SK-N-MC (cell line): ENCODE measurements around the gene RBM43.

ENCODE experiments used
- DNase-seq: peaks from one replicate; pipeline ENCODE4 v3.0.0-alpha.2; 2011; ENCODE audit warnings: low read depth, low spot score
- H3K27ac ChIP-seq: fragments of 200-600 bp; sonication (generic); 2 replicates; pipeline ENCODE4 v1.5.1; 2016; ENCODE audit warnings: mixed run types
- H3K36me3 ChIP-seq: fragments of 200-600 bp; sonication (generic); 2 replicates; pipeline ENCODE4 v1.6.1; 2017; ENCODE audit warnings: antibody characterized with exemption, low read length, mixed read lengths; ENCODE audit not compliant: insufficient read depth
- H3K4me3 ChIP-seq: fragments of 200-600 bp; sonication (generic); 2 replicates; pipeline ENCODE4 v1.5.1; 2016
- H3K9ac ChIP-seq: fragments of 200-600 bp; sonication (generic); 2 replicates; pipeline ENCODE4 v1.8.0; 2017; ENCODE audit warnings: mixed run types, mixed read lengths; ENCODE audit not compliant: insufficient read length
- H3K9me3 ChIP-seq: fragments of 200-600 bp; sonication (generic); 2 replicates; pipeline ENCODE4 v1.6.1; 2017; ENCODE audit warnings: low read depth, mild to moderate bottlenecking, antibody characterized with exemption, low read length, moderate library complexity, mixed read lengths
- EZH2 ChIP-seq: fragments of 200-600 bp; sonication (generic); IDR thresholded peaks from one replicate; pipeline ENCODE4 v1.6.1; 2017; ENCODE audit warnings: antibody characterized with exemption
- FOXP2 ChIP-seq: optimal IDR thresholded peaks from 2 replicates; pipeline ENCODE3; 2011; ENCODE audit warnings: mild to moderate bottlenecking, moderate library complexity; ENCODE audit not compliant: insufficient read depth; ENCODE audit errors: extremely low read length, control extremely low read depth
- POLR2AphosphoS5 ChIP-seq: IDR thresholded peaks from 2 replicates; pipeline ENCODE4 v1.6.1; 2012; ENCODE audit warnings: mild to moderate bottlenecking, low read depth, low read length, borderline replicate concordance

RBM43 gene

GRCh38 chr2:151277067-151277466 is 15.4 kb upstream of the RBM43 start:
- Histone ChIP-seq H3K4me3 (no peak overlapping the region), H3K36me3 (no peaks in the 10 kb centered on the region), H3K9ac (no peak overlapping the region), H3K9me3 (no peaks in the 10 kb centered on the region), H3K27ac (no peak overlapping the region)
- TF ChIP-seq FOXP2 (no peak), POLR2AphosphoS5 (no peak), EZH2 (no peak)
- DNase-seq, result no peak

- no peaks in the 10 kb centered on the region for H3K36me3 ChIP-seq
- H3K9me3 ChIP-seq, result no peaks in the 10 kb centered on the region
- no peak overlapping the region for H3K27ac ChIP-seq
- no peak for TF ChIP-seq POLR2AphosphoS5
- no peak for TF ChIP-seq FOXP2
- TF ChIP-seq EZH2, result no peak
- H3K4me3 ChIP-seq, result no peak overlapping the region
- no peak for DNase-seq
- no peak overlapping the region for H3K9ac ChIP-seq
Measured at GRCh38 chr2:151275291-151275690, 13.6 kb upstream of the RBM43 start.

- no peak for TF ChIP-seq POLR2AphosphoS5
- TF ChIP-seq EZH2, result no peak
- no peak for TF ChIP-seq FOXP2
- DNase-seq, result no peak
- no peaks in the 10 kb centered on the region for H3K36me3 ChIP-seq
- no peak overlapping the region for H3K4me3 ChIP-seq
- H3K27ac ChIP-seq, result no peak overlapping the region
- peaks cover 3% of the 10 kb centered on the region; the same call in 1 of the 2 replicates for H3K9me3 ChIP-seq
- no peak overlapping the region for H3K9ac ChIP-seq
Measured at GRCh38 chr2:151271824-151272223, 10.2 kb upstream of the RBM43 start.

- Histone ChIP-seq H3K9ac (no peak overlapping the region), H3K27ac (no peak overlapping the region), H3K9me3 (peaks cover 3% of the 10 kb centered on the region; the same call in 1 of the 2 replicates), H3K36me3 (no peaks in the 10 kb centered on the region), H3K4me3 (no peak overlapping the region)
- no peak for DNase-seq
- TF ChIP-seq EZH2 (no peak), FOXP2 (no peak), POLR2AphosphoS5 (no peak)
Measured at GRCh38 chr2:151269798-151270568, 8.3 kb upstream of the RBM43 start.

GRCh38 chr2:151268085-151268484 is 6.4 kb upstream of the RBM43 start:
- Histone ChIP-seq H3K4me3 (no peak overlapping the region), H3K9me3 (peaks cover 3% of the 10 kb centered on the region; the same call in 1 of the 2 replicates), H3K36me3 (no peaks in the 10 kb centered on the region), H3K27ac (no peak overlapping the region), H3K9ac (no peak overlapping the region)
- TF ChIP-seq FOXP2 (no peak), POLR2AphosphoS5 (no peak), EZH2 (no peak)
- no peak for DNase-seq

GRCh38 chr2:151267537-151267936 is 5.9 kb upstream of the RBM43 start:
- Histone ChIP-seq H3K36me3 (no peaks in the 10 kb centered on the region), H3K4me3 (no peak overlapping the region), H3K27ac (no peak overlapping the region), H3K9me3 (peaks cover 3% of the 10 kb centered on the region; the same call in 1 of the 2 replicates), H3K9ac (no peak overlapping the region)
- DNase-seq, result no peak
- TF ChIP-seq POLR2AphosphoS5, result no peak
- no peak for TF ChIP-seq EZH2
- no peak for TF ChIP-seq FOXP2

GRCh38 chr2:151265991-151266390 is 4.3 kb upstream of the RBM43 start:
- no peak for TF ChIP-seq FOXP2
- TF ChIP-seq EZH2, result no peak
- TF ChIP-seq POLR2AphosphoS5, result no peak
- H3K36me3 ChIP-seq, result no peaks in the 10 kb centered on the region
- H3K4me3 ChIP-seq, result no peak overlapping the region
- H3K27ac ChIP-seq, result no peak overlapping the region
- no peak for DNase-seq
- H3K9ac ChIP-seq, result no peak overlapping the region
- peaks cover 3% of the 10 kb centered on the region; the same call in 1 of the 2 replicates for H3K9me3 ChIP-seq

- Histone ChIP-seq H3K27ac (no peak overlapping the region), H3K9me3 (peaks cover 3% of the 10 kb centered on the region; the same call in 1 of the 2 replicates), H3K36me3 (no peaks in the 10 kb centered on the region), H3K4me3 (no peak overlapping the region), H3K9ac (no peak overlapping the region)
- no peak for TF ChIP-seq POLR2AphosphoS5
- TF ChIP-seq FOXP2, result no peak
- no peak for TF ChIP-seq EZH2
- DNase-seq, result no peak
Measured at GRCh38 chr2:151264157-151264825, 2.6 kb upstream of the RBM43 start.

- TF ChIP-seq FOXP2 (no peak), EZH2 (no peak), POLR2AphosphoS5 (no peak)
- no peak overlapping the region for H3K27ac ChIP-seq
Measured at GRCh38 chr2:151262629-151263028, 966 bp upstream of the RBM43 start.

More at GRCh38 chr2:151262629-151263028, 966 bp upstream of the RBM43 start:
- DNase-seq, result no peak
- Histone ChIP-seq H3K9ac (no peak overlapping the region), H3K36me3 (no peaks in the 10 kb centered on the region), H3K4me3 (no peak overlapping the region), H3K9me3 (no peaks in the 10 kb centered on the region)
